Heart left ventricle (tissue), 16 donors: ENCODE data around the gene GOLGA6L22. TPM values are rescaled to one million over a fixed set of nuclear protein-coding genes. Genes with fewer than 3 reads are reported as not detected.
"Not testable (repeated sequence)": the region's sequence is repeated elsewhere in the genome, so short reads cannot be mapped to it uniquely, and the experiment has no call there.

Experiments
- ATAC-seq, 4 donors: fragments of 200-7000 bp; cut with Tn5 transposase; one replicate each; pipeline ENCODE4 v1.9.1; 2020 to 2022; ENCODE audit warnings: moderate library complexity in 4 of 4, mild to moderate bottlenecking in 3 of 4, moderate number of reproducible peaks in 1 of 4
- DNase-seq, 5 donors: peaks; one replicate each; pipeline ENCODE4 v3.0.0-alpha.2; 2020
- H3K27ac ChIP-seq, 12 donors: fragments of 200-600 bp; sonication (generic) in 4 of 12; one replicate each; pipeline versions ENCODE4 v1.5.0 to v1.8.0; 2016 to 2022; ENCODE audit warnings: mild to moderate bottlenecking in 2 of 12
- H3K27me3 ChIP-seq, 9 donors: fragments of 200-600 bp; sonication (generic) in 2 of 9; one replicate each; pipeline versions ENCODE4 v1.5.1 to v1.8.0; 2016 to 2022; ENCODE audit warnings: mild to moderate bottlenecking in 3 of 9
- H3K36me3 ChIP-seq, 9 donors: fragments of 200-600 bp; sonication (generic) in 2 of 9; one replicate each; pipeline versions ENCODE4 v1.5.0 to v1.8.0; 2018 to 2022; ENCODE audit warnings: mild to moderate bottlenecking in 2 of 9
- H3K4me1 ChIP-seq, 12 donors: fragments of 200-600 bp; sonication (generic) in 4 of 12; one replicate each; pipeline versions ENCODE4 v1.5.0 to v1.8.0; 2016 to 2022; ENCODE audit warnings: mild to moderate bottlenecking in 3 of 12
- H3K4me3 ChIP-seq, 12 donors: fragments of 200-600 bp; sonication (generic) in 4 of 12; one replicate each; pipeline versions ENCODE4 v1.5.0 to v1.8.0; 2017 to 2022; ENCODE audit warnings: mild to moderate bottlenecking in 9 of 12, moderate library complexity in 4 of 12
- H3K9me3 ChIP-seq, 12 donors: fragments of 200-600 bp; sonication (generic) in 4 of 12; one replicate each; pipeline versions ENCODE4 v1.5.0 to v1.8.0; 2016 to 2022; ENCODE audit warnings: mild to moderate bottlenecking in 1 of 12
- WGBS, 4 donors: extraction: QIAGEN DNeasy Blood & Tissue Kit in 2 of 4; methylation state at CpG; one replicate each; pipeline versions ENCODE4 v1.1.5 to v1.1.7; 2013 to 2018; 5-methylcytosine and 5-hydroxymethylcytosine counted together
- intact Hi-C, 10 donors: fragments of 100-400 bp; cut with DNase I; formaldehyde crosslinking; loops; one replicate each; pipeline versions ENCODE4 v1.11.1 to v1.14.2; 2022
- polyA plus RNA-seq, 2 donors: library from polyadenylated mRNA; stranded (reverse); fragments of 200-250 nt; gene quantifications; one replicate each; pipeline ENCODE4 v1.2.3, GENCODE V29; 2013
- total RNA-seq, 9 donors: library from RNA; depleted of rRNA in 2 of 9; stranded (reverse); fragments of >200 nt in 2 of 9; fragmentation: NEBNext Ultra II Directional in 3 of 9; extraction: Animal tissue kit (Norgen Biotek cat#: 25700) in 3 of 9; gene quantifications; one replicate each; pipeline versions ENCODE4 v1.1.0 to v1.2.4, GENCODE V29; 2016 to 2023
- donor health status: ischemic (EF 13 %, LVEDD 7.1; RV severe dilation, severe dysfunction).
- donor health status: healthy with polysubstance abuse.
- donor health status: DM: no; HTN: yes; CAD: no.
- donor health status: DM: no; HTN: no; CAD: no.
- donor health status: ischemic (EF 25% LVEDD 6.9; RV normal size, moderate dysfunction).
- donor health status: ischemic (EF 25% LVEDD 5.7; RV mildly dilated, moderate dysfunction).
- donor health status: healthy.
- donor health status: DM: yes; HTN: yes; CAD: no.
- donor health status: ischemic (EF 35%, LVEDD 5.7; RV mildly dilated, moderate dysfunction).
- donor health status: nonischemic (EF 11% LVEDD 7.7; RV severe dilation, severe dysfunction).
- donor health status: DM: yes; HTN: yes; CAD: no.
- donor health status: PGD.
- donor health status: ischemic (EF 29% LVEDD 5.4; RV normal size, mild dysfunction).
- donor health status: nonischemic (EF 23%, LVEDD 6.1; RV moderate dilation, normal function).

GOLGA6L22 gene
- total and polyA plus RNA-seq, 11 donors = not detected

DNA sequence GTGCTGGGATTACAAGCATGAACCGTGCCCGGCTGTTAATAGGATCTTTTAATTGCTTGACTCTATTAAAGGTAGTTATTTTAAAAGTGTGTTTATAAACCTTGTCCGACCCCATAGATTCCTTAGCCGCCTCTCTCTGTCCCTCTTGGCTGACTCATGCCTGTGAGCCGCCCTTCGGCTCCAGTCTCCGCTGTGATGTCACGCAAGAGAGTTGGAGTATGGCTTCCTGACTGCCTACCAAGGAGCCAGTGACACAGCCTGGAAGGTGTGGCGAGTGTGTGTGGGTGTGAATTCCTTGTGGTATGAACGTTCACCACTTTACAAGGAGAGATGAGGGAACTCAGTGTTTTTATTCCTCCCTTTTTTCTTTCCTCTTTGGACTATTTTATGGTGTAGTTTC is 43.6 kb downstream of the GOLGA6L22 start:
- ATAC-seq, H3K27ac ChIP-seq: not testable (repeated sequence)
- no CpG with 5 or more reads among the region's 10 CpGs for WGBS, 4 donors

DNA sequence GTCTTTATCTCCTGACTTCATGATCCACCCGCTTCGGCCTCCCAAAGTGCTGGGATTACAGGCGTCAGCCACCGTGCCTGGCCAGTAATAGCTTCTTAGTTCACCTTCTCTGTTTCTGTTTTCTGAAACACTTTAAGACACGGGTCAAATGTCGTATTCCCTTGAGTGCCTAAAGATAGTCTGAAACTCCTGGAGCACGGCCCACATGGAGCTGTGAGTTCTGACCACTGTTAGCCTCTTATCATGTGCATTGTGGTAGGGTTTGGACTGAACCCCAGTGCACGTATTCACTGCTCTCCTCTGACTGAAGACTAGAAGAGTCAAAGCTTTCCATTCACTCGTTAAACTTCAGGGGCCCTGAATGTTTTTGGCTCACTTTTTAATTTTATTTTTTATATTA is 48.3 kb downstream of the GOLGA6L22 start:
- intact Hi-C loops = not testable (repeated sequence)
- 63 to 80% (median 70%) methylated on average over 2 to 6 of the region's 9 CpGs for WGBS, 4 donors

More for the DNA sequence above, 43.6 kb downstream of the GOLGA6L22 start:
- H3K36me3 ChIP-seq, H3K4me3 ChIP-seq, H3K4me1 ChIP-seq, H3K9me3 ChIP-seq, intact Hi-C loops, H3K27me3 ChIP-seq, DNase-seq: not testable (repeated sequence)

DNA sequence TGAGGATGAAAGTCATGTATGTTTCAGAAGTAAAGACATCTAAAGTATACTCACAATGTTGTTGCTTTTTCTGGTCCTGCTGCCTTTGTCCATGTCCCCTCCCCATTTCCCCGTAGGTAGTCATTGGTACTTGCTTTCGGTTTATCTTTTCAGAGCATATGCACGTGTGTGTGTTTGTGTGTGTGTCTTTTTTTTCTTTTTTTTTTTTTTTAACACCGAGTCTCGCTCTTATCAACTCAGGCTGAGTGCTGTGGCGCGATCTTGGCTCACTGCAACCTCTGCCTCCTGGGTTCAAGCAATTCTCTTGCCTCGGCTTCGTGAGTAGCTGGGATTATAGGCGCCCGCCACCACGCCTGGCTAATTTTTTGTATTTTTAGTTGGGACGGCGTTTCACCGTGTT is 57.4 kb downstream of the GOLGA6L22 start:
- intact Hi-C loops, H3K36me3 ChIP-seq, H3K4me3 ChIP-seq, H3K9me3 ChIP-seq, H3K4me1 ChIP-seq, H3K27ac ChIP-seq, H3K27me3 ChIP-seq, DNase-seq: not testable (repeated sequence)
- WGBS, 4 donors = 55 to 84% (median 63%) methylated on average over 4 to 10 of the region's 15 CpGs
- ATAC-seq = peak in 1 of 4 donors; percentile 51

More for the DNA sequence above, 48.3 kb downstream of the GOLGA6L22 start:
- not testable (repeated sequence) for H3K9me3 ChIP-seq, H3K4me1 ChIP-seq, H3K27me3 ChIP-seq, H3K27ac ChIP-seq, DNase-seq, H3K4me3 ChIP-seq, H3K36me3 ChIP-seq
- peak; percentile 75 to 94 (median 87) for ATAC-seq
